GM21619 (cell line): Measurements from ENCODE around the gene TELO2.

Source experiments
- ATAC-seq: cut with Tn5 transposase; IDR thresholded peaks from one replicate; pipeline ENCODE4 v1.9.1; 2021; ENCODE audit not compliant: unreplicated experiment

Gene TELO2

DNA sequence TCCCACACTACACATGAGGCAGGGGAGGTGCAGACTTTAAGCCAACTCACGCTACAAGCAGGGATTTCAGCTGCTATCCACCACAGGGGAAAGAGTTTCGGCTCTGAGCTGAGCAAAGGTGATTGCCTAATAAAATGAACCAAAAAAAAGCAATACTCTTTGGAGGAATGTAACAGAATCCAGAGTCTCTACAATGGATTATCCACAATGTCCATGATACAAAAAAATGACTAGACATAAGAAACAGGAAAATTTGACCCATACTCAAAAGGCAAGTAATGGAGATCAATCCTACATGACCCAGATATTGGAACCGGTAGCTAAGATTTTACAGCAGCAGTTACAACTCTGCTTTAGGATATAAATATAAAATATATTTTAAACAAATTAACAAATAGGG is 21.3 kb downstream of the TELO2 start:
- no peak for ATAC-seq

DNA sequence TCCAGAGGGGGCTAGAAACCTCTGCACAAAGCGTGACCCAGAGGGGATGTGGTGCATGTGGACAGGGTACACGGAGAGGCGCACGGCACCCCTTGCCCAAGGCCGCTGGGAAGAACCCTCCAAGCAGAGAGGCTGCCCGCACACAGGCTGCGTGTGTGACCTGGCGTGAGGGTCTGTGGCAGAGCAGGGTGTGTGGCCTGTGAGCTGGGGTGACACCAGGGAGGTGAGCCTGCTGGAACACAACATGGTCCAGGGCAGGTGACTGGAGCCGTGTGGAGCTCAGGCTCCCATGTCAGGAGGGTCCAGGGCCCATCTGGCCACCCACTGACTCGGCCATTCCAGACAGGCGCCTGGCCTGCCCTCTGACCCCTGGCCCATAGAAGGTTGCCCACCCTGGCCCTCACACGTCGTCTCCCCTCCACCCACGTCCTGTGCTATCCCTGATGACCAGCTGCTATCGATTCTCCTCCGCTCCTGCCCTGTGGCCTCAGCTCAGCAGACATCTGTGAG is 25.5 kb downstream of the TELO2 start:
- ATAC-seq, result no peak

DNA sequence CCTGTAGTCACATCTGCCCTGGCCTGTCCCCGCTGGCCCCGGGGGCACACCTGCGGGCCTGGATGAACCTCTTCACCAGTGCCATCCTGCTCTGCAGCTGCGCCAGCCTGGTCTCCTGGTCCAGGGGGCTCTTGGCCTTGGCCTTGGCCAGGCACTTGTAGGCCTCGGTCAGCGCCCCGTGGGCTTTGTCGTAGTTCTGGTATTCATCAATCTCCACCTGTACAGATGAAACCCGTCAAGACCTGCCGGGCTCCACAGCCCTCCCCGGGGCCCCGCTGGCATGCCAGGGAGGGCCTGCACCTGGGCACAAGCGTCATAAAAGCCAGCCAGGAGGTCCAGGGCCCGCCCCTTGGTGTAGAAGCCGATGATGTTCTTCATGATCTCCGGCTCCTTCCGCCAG is 26.7 kb downstream of the TELO2 start:
- ATAC-seq, result no peak

DNA sequence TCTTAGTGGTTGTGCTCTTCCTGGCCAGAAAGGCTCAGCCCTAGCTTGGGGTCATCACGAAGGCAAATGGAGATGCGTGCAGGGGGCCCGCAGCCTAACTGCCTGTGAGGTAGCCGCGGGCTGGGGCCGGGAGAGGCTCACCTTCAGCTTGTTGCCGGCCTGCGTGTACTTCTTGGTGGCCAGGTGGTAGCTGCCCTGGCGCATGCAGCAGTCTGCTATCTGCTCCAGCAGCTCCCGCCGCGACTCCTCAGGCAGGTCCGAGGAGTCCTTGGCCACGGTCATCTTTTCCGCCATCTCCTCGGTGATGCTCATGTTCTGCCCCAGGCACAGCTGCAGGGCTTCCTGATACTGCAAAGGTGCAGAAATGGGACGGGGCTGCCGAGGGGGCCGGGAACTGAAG is 27.3 kb downstream of the TELO2 start:
- no peak for ATAC-seq

DNA sequence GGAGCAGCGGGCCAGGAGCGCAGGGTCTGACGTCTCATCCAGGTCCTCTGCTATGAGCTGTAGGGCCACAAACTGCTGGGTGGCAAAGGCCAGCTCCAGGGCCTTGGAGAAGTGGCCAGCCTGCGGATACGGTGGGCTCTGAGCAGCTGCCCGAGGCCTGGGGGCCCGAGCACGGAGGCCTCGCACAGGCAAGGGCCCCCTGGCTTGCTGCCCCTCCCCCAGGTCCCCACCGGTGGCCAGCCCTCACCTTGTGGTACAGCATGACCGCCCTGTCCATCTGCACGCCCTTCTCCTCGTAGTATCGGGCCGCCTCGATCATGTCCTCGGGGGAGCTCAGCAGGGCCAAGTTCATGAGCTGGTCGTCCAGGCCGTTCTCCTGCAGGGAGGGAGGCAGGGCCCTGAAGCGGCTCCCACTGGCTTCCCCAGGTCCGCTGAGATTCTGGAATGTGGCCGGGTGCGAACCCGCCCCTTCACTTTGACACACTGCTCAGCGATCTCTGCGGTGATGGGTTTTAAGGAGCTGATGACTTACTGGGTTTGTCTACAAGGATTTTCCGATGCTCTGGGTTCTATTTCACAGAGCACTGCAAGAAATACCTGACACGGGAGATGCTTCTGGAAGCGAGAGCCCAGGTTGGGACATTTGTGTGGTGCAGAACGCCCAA is 30.6 kb downstream of the TELO2 start:
- ATAC-seq, result no peak

DNA sequence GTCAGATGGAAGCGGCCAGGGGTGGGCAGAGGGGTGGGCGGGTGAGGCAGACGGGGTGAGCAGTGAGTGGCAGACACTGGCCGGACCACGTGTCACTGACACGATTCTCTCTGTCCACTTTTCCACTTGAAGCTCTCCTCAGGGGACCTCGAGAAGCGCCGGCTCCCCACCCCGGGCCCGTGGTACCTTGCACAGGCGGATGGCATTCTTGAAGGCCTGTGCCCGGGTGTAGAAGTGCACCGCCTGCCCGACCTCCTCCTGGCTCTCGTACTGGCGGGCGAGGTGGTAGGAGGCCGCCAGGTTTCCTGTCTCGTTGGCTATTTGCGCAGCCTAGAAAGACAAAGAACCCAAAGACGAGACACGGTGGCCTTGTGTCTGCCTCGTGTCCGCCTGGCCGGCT is 31.2 kb downstream of the TELO2 start:
- no peak for ATAC-seq

DNA sequence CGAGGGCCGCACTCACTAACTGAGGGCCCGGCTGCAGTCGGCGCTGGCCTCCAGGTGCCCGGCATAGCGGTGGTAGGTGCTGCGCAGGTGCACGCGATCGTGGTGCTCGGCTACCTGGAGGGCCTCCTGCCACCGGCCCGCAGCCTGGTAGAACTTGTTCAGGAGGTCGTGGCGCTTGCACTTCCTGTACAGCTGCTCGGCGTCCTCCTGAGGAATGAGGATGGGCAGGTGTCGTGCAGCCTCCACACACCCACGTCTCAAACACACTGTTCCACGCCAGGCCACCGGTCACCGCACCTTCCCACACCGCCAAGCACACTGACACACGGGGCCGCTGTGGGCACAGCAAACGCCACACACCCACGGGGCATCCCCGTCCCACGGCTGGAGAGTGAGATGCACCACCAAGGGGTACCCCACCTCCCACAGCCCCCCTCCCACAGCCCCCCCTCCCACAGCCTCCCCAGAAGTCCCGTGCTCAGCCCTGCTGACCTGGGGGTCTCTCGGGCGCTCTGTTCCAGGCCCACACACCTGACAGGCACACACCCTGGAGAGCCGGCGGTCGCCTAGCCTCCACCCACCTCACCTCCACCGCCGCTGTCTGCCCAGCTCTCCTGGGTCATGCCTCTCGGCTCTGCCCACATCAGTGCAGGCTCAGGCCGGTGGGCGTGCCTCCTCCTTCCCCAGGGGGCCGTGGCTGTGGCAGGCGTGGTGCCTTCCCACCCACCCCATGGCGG is 32.9 kb downstream of the TELO2 start:
- no peak for ATAC-seq

DNA sequence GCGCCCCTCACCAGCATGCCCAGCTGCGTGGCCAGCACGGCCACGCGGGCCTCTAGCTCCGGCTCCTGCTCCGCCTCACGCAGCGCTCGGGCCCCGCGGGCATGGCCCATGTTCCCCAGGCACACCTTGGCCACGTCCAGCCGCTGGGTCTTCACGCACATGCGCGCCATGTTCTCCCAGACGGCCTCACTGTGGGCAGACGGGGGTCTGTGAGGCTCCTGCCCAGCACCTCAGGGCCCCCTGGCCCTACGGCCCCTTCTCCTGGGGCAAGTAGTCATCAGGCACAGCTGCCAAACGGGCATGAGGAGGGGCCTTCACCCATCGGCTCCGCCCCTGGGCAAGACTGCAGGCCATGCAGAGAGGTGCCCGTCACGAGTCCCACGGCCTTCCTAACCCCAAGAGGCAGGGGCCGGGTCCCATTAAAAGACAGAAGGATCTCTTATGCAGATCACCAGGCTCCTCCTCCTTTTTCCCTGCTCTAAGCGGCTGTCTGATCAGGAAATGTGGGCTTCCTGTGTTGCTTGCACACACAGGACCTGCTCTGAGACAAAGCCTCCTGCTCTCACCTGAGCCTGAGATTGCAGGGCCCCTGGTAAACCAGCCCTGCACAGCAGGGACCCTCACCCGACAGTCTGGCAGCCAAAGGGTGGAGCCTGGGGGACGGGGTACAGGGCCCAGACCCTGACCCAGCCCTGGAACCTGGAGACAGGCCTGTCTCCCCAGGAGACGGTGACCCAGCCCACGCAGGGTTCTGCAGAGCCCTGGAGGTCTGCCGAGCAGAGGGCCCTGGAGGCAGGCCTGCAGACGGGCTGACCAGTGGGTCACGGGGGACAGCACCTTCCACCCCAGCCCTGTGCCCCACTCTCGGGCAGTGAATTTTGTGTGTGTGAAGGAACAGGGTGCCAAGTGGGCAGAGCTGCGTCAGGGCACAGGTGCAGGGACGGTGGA is 33.7 kb downstream of the TELO2 start:
- no peak for ATAC-seq

DNA sequence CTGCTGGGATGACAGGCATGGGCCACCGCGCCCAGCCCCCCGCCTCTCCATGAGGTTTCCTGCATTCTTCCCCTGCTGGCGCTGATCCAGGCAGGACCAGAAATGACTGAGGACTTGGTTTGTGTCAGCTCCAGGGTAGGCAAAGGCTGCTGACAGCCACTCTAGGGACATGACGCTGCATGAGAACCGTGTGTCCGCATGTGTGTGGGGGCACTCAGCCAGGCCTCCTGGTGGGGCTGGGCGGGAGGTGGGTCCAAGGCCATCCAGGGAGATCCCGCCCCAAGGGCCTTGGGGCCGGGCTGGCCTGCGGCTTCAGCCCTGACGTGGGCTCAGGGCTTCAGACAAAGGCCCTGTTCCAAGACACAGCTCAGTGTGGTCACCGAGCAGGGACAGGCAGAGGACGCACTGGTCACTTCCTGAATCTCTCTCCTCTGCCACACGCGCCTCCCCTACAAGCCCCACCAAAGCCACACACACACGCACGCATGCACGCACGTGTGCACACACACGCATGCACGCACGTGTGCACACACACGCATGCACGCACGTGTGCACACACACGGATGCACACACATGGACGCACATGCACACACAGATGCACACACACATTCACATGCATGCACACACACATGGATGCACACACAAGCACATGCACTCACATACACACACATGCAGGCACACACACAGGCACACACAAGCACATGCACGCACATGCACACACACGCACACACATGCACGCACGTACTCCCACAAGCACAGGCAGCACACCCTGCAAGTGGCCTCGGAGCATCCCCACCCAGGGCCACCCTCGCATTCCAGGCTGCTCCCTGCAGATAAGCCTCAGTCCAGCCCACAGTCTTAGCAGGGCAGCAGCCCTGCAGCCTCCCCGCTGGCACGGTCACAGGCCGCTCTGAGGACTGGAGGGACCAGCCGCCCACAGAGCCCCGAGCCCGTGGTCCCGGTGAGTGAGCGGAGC is 35.0 kb downstream of the TELO2 start:
- ATAC-seq, result no peak

DNA sequence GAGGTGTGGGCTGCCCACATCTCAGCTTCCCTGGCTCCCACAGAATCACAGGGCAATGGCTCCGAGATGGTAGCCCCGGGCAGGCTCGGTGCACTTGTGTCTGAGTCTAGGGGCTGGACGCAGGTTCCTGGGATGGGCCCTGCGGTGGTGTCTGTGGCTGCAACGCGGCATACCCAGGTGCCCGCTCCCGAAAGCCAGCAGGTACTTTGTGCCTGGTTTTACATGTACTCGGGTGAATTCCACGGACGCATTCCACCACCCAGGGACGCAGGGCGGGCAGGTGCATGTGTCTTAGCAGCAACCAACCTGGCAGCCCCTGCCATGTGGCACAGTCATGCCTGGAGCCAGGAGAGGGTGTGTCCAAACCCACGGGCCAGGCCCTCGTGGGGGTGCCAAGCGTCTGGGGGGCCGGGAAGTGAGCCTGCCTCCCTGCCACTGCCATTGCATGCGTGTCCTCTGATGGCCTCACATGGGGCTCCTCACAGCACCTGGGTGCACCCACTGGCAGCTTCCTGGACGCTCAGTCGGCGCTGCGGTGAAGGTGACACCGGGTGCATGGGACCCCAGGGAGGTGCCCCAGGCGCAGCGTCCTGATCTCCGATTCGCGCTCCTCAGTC is 35.9 kb downstream of the TELO2 start:
- ATAC-seq, result no peak

DNA sequence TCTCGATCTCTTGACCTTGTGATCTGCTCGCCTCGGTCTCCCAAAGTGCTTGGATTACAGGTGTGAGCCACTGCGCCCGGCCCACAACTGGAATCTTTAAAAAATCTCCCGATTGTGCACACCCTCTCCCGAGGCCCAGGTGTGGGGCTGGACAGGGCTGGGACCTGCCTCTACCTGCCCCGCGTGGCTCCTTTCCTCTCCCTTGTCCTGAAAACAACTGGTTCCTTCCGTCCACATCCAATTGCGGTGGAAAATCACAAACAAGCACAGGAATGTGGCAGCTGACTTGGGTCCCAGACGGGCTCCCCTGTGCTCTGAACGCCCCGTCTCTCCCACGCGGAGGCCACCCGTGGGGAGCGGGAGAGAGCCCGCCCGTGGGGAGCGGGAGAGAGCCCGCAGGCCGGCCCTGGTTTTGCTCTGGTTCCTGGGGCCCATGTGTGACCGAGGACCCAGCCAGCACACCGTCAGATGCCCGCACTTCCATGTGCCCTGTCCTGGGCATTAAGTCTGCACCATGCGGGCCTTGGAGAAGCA is 37.3 kb downstream of the TELO2 start:
- no peak for ATAC-seq

DNA sequence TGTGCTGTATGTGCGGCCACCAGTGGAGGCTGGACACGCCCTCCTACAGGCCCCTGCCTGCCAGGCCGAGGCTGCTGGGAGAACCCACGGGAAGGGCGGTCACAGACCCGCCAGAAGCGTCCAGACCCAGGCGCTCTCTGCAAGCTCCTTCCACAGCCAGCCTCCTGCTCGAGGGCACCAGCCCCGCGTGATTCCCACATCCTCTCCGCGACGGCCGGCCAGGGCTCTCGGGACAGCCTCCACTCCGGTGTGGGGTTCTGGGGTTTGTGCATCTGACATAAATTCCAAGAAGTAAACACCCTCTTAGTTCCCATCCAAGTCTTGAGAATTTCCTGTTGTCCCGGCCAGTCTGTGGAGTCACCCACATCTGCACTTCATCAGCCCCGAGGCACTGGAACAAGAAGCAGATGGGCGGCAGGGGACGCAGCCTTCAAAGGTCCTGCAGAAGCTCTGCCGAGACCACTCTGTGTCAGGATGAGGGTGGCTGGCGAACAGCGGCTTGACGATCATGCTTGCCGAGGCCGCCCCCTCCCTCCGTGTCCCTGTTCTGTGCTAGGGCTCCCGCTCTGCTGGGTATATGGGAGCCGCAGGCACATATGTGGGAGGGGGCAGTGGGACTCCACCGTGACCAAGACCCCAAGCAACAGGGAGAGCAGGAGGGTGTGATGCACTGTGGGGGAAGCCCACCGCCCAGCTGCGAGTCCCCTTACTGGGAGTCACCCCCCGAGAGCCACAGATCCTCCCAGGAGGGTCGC is 37.9 kb downstream of the TELO2 start:
- ATAC-seq, result no peak

DNA sequence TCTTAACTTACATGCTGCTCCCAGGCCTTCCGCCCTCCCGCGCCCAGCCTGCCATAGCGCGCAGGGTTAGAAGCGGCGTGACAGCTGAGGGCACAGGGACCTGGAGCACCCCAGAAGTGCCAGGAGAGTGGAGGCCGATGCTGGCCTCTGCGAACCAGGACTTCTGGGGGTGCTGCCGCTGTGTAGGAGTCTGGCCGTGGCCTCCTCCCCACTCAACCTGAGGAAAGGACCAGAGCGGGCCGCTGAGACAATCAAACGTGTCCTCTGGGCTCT is 38.4 kb downstream of the TELO2 start:
- ATAC-seq, result no peak

DNA sequence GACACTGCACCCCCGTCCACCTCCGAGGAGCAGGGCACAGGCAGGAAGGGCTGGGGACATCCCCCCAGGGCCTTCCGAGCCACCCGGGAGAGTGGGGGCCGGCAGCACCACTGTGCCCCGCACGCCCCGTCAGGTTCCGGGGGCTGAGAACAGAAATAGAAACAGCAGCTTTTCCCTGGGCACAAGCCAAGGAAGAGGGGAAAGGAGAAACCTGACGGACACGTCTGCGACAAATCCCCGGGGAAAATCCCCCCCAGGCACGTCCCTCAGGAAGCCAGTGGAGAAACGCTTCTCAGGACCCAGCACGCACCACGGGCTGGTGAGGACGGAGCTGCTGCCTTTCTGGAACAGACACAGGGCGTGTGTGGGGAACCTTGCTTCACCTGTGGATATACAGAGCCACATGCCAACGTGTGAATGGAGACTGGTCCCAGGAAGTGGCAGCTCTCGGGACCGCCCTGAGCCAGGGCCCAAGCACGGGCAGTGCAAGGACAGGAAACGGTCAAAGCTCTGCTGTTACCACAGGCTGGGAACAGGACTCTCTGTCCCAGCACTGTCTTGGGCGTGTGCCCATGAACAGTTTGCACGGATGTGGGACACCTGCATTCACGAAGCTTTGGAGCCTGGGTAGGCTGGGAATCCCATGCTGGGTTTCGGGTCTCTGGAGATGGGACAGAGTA is 39.1 kb downstream of the TELO2 start:
- no peak for ATAC-seq

DNA sequence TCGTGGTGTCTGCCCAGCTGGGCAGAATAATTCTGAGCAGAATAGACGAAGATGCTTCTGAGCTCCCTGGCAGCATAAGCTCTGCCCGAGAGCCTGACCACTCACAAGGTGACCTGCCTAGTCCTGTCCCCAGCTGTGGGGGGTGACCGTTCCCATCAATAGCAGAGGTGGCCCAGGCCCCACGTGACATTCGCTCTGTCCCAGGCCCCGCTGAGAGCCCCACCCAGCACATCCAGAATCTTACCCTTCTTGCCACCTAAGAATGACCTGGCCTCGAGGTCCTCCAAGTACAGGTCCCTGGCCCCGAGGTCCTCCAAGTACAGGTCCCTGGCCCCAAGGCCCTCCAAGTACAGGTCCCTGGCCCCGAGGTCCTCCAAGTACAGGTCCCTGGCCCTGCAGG is 39.6 kb downstream of the TELO2 start:
- ATAC-seq, result no peak

DNA sequence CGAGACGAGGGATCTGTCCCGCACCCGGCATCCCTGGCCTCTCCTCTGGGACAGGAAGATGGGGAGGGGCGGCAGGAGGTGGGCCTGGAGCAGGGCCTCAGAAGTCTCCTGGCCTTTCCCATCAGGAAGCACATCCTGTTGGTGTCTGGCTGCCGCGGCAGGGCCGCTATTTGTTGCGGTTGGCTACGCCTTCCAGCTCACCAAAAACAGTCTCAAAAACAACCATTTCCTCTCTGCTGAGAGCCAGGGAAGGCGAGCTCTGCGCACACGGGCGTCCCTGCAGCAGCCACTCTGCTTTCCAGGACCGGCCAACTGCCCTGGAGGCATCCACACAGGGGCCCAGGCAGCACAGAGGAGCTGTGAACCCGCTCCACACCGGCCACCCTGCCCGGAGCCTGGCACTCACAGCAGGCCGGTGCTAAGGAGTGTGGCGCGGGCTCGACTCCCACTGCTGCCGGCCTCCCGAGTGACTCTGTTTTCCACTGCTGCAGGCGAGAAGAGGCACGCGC is 40.3 kb downstream of the TELO2 start, which contains the start of gene TMEM204:
TSS of gene TMEM204 (plus strand) at position 224 of the 509 bp plus-strand sequence. CDS start 610 bp downstream, outside the sequence.
- ATAC-seq, result no peak

DNA sequence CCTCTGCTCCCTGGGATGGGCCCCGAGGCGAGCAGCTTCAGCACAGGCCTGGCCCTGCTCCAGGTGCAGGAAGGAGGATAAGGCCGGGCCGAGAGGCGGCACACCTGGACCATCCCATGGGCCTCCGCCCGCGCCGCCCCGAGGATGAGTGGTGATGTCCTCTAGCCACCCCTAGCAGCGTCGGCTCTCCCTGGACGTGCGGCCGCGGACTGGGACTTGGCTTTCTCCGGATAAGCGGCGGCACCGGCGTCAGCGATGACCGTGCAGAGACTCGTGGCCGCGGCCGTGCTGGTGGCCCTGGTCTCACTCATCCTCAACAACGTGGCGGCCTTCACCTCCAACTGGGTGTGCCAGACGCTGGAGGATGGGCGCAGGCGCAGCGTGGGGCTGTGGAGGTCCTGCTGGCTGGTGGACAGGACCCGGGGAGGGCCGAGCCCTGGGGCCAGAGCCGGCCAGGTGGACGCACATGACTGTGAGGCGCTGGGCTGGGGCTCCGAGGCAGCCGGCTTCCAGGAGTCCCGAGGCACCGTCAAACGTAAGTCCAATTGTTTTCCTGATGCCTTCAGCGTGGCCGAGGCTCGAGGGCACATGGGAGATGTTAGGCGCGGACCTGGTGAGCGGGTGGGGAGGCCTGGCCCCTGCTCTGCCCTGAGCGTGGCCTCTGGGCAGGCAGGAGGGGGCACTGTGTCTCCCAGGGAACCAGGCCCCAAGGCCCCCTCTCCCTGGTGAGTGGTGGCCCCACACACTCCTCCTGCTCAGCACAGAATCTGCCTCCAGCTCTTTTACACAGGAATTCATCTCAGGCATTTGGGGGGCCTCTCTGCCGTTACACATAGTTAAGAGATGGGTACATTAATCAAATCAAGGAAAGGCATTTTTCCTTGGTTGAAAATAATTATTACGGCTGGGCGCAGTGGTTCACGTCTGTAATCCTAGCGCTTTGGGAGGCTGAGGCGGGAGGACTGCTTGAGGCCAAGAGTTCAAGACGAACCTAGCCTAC is 41.2 kb downstream of the TELO2 start:
- no peak for ATAC-seq
